GM10266 (cell line): ENCODE measurements around the gene CLEC16A.
"Not testable (repeated sequence)": the region's sequence is repeated elsewhere in the genome, so short reads cannot be mapped to it uniquely, and the experiment has no call there.

Experiments
- DNase-seq: peaks from one replicate; pipeline ENCODE4 v3.0.0; 2012; ENCODE audit errors: extremely low spot score
- CTCF ChIP-seq: IDR thresholded peaks from 2 replicates; pipeline ENCODE4 v1.5.1; 2012; ENCODE audit warnings: mild to moderate bottlenecking, low read depth; ENCODE audit not compliant: control insufficient read depth, insufficient read depth; ENCODE audit errors: missing control alignments

Gene CLEC16A

GRCh38 chr16:10938321-10938720 is 6.0 kb upstream of the CLEC16A start:
- TF ChIP-seq CTCF = no peak
- no peak for DNase-seq

GRCh38 chr16:10938796-10939648 is 5.3 kb upstream of the CLEC16A start:
- DNase-seq = no peak
- no peak for TF ChIP-seq CTCF

- DNase-seq = no peak
- TF ChIP-seq CTCF = no peak
Measured at GRCh38 chr16:10939649-10940234, 4.6 kb upstream of the CLEC16A start.

- no peak for TF ChIP-seq CTCF
- no peak for DNase-seq
Measured at GRCh38 chr16:10940501-10941079, 3.8 kb upstream of the CLEC16A start.

- DNase-seq = no peak
- TF ChIP-seq CTCF = no peak
Measured at GRCh38 chr16:10941127-10941933, 3.0 kb upstream of the CLEC16A start.

- not testable (repeated sequence) for DNase-seq
Measured at GRCh38 chr16:10941935-10942351, 2.4 kb upstream of the CLEC16A start.

GRCh38 chr16:10942352-10943063 is 1.9 kb upstream of the CLEC16A start, which contains the start of gene DEXI:
DEXI (minus strand) TSS chr16:10942468; CDS start chr16:10942005, 463 bp downstream.
- TF ChIP-seq CTCF = no peak
- DNase-seq = peak; percentile 99
